GM12891 (cell line): Measurements from ENCODE around the gene AKR7A2.

Experiments
- PAX5 ChIP-seq: IDR thresholded peaks from 2 replicates; pipeline ENCODE4 v1.6.1; 2011; ENCODE audit warnings: low read length, moderate library complexity, mild to moderate bottlenecking; ENCODE audit not compliant: insufficient read depth, severe bottlenecking
- POLR2A ChIP-seq: IDR thresholded peaks from 2 replicates; pipeline ENCODE4 v1.6.1; 2011; ENCODE audit warnings: low read depth, low read length, control low read depth
- POLR2AphosphoS5 ChIP-seq: IDR thresholded peaks from 2 replicates; pipeline ENCODE4 v1.6.1; 2011; ENCODE audit warnings: low read depth, low read length, control low read depth
- TAF1 ChIP-seq: IDR thresholded peaks from 2 replicates; pipeline ENCODE4 v1.6.1; 2011; ENCODE audit warnings: low read depth, low read length, control low read depth

GRCh38 chr1:19262047-19262446, 49.9 kb downstream of the AKR7A2 start:
- TF ChIP-seq TAF1 (no peak), POLR2AphosphoS5 (no peak; the same call in 1 of the 2 replicates), POLR2A (no peak; the same call in 1 of the 2 replicates), PAX5 (no peak)
